ENCODE measurements around the gene WDR75. TPM values are rescaled to one million over a fixed set of nuclear protein-coding genes. Genes with fewer than 3 reads are reported as not detected.

The WDR75 gene
- 88.4 and 91.7 TPM in 2 replicates for total RNA-seq

DNA sequence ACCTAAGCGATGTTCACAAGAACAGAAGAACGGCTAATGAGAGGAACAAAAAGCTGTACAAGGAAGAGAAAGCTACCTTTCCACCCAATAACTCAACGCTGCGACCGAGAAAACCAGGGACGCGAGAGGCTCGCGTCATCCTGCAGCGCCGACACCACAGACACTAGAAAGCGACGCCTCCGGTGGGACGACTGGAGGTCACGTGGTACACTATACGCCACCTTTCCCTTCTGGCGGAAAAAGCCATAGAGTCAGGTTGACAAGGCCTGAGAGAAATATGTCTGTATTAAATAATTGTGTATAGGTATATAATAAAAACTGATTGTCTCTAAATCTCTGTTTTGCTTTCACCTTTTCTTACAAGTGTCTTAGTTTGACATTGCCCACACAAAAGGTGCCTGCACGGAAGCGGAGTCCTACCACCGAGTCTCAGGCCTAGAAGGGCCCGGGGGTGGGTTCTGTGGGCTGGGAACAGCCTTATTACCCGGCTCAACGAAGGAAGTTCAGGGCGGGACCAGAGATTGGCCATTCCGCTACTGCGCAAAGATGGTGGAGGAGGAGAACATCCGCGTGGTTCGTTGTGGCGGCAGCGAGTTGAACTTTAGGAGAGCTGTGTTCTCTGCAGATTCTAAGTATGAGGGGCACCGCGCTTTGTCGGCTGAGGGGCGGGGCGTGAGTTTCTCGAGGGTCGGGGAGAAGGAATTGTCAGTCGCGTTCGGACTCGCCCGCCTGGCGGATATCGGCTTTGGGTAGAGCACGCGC, at the start of gene WDR75:
WDR75 (plus strand) TSS at position 528 of the 762 bp plus-strand sequence; CDS start at position 547, 19 bp downstream.

Other genes with a start within 250 kb of the WDR75 start
- 6.1 and 34.2 TPM in 2 replicates for gene SLC40A1, start 139.3 kb downstream of the WDR75 start, total RNA-seq
- 95.8 and 99.3 TPM in 2 replicates for gene ASNSD1, start 220.0 kb downstream of the WDR75 start, total RNA-seq
- 6.6 and 8.4 TPM in 2 replicates for gene ANKAR, start 233.2 kb downstream of the WDR75 start, total RNA-seq